22Rv1 (cell line): Measurements from ENCODE around the gene ARHGEF10L.
"Not testable (repeated sequence)": the region's sequence is repeated elsewhere in the genome, so short reads cannot be mapped to it uniquely, and the experiment has no call there.

Experiments
- ZFX ChIP-seq: fragments of 450-650 bp; IDR thresholded peaks from 2 replicates; pipeline ENCODE4 v1.6.1; 2017; ENCODE audit warnings: antibody characterized with exemption, borderline replicate concordance
- TF ChIP-seq, protein P1 (sequence below): fragments of 450-650 bp; IDR thresholded peaks from 2 replicates; pipeline ENCODE4 v1.5.1; 2017; ENCODE audit warnings: mild to moderate bottlenecking

DNA sequence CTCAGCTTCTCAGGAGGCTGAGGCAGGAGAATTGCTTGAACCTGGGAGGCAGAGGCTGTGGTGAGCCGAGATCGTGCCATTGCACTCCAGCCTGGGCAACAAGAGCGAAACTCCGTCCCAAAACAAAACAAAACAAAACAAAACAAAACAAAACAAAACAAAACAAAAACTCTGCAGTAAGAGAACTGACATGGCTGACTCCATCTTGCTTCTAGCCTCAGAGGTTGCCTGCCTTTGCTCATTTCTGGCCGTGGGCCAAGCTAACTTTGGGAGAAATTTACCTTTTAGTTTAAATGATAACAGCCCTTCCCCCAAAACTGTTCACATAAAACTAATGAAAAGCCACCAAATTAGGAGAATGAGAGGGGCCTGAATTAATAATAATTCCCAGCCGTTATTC, 48.8 kb upstream of the ARHGEF10L start:
- TF ChIP-seq, protein P1, sequence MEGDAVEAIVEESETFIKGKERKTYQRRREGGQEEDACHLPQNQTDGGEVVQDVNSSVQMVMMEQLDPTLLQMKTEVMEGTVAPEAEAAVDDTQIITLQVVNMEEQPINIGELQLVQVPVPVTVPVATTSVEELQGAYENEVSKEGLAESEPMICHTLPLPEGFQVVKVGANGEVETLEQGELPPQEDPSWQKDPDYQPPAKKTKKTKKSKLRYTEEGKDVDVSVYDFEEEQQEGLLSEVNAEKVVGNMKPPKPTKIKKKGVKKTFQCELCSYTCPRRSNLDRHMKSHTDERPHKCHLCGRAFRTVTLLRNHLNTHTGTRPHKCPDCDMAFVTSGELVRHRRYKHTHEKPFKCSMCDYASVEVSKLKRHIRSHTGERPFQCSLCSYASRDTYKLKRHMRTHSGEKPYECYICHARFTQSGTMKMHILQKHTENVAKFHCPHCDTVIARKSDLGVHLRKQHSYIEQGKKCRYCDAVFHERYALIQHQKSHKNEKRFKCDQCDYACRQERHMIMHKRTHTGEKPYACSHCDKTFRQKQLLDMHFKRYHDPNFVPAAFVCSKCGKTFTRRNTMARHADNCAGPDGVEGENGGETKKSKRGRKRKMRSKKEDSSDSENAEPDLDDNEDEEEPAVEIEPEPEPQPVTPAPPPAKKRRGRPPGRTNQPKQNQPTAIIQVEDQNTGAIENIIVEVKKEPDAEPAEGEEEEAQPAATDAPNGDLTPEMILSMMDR, result not testable (repeated sequence)
- TF ChIP-seq ZFX, result not testable (repeated sequence)
